ENCODE results near the gene CKAP2L. TPM values are rescaled to one million over a fixed set of nuclear protein-coding genes. Genes with fewer than 3 reads are reported as not detected.

The CKAP2L gene
- polyA plus RNA-seq, 1 donor from 2014 or later, result 0.78 TPM

DNA sequence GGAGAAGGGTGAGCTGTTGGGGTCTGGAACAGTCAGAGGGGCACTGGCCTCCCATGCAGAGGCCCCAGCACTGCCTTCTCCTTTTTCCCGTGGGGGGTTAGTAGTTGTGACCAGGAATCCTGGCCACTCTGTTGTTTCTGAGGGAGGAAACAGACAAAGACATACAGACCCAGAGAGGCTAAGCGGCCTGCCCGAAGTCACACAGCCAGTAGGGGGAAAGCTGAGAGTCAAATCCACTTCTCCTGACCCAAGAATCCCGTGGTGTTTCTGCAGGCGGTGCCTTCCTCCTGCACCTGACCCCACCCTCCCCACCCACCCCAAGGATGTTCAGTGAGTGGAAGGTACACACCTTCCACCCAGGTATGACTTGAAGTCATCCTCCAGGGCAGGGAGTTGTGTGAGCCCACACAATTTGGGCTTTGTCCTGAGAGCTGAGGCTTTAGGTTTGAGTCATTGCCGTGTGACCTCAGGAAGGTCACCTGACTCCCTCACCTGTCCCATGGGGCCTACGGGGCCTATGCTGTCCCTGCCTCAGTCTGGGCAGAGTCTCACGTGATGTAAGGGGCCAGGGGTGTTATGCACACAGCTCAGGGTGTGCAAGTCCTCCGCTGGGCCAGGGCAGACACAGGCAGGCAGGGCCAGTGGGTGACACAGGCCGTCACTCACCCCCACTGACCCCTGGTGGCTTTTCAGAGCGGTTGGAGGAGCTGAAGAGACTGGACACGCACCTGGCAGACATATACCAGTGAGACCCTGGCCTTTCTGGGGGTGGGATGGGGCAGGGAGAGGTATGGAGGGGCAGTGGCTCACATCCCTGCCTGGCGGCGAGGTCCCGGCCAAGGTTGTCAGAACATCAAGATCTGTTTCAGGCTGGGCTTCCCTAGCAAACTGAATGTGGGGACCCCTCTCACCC, 38.6 kb downstream of the CKAP2L start:
- Histone ChIP-seq H3K4me3 (ENCODE audit: low read length) (no peak overlapping the region), H3K9me2 (ENCODE audit: insufficient read depth, low read length) (no peaks in the 10 kb centered on the region), H3K9ac (ENCODE audit: low read length) (no peak overlapping the region), H2AFZ (ENCODE audit: low read depth, low read length) (no peak overlapping the region), H3F3A (ENCODE audit: insufficient read depth, low read length, poor library complexity, severe bottlenecking) (no peaks in the 10 kb centered on the region), H3K27me3 (ENCODE audit: insufficient read depth, low read depth, low read length) (no peaks in the 10 kb centered on the region), H3K79me2 (replicated peaks; ENCODE audit: insufficient read depth, low read length) (no peaks in the 10 kb centered on the region), H3K27ac (ENCODE audit: low read length) (no peak overlapping the region), H3K9me3 (ENCODE audit: low read length) (no peaks in the 10 kb centered on the region), H3K36me3 (ENCODE audit: insufficient read depth, low read length) (no peaks in the 10 kb centered on the region), H4K20me1 (ENCODE audit: insufficient read depth) (no peaks in the 10 kb centered on the region), H3K4me2 (ENCODE audit: low read length) (no peak overlapping the region)
- no peak for TF ChIP-seq TAF1 (IDR thresholded peaks at IDR 0.05; ENCODE audit: low read depth)
- no peak for TF ChIP-seq POLR2AphosphoS5 (IDR thresholded peaks at IDR 0.05)
- TF ChIP-seq EZH2 (IDR thresholded peaks at IDR 0.05; ENCODE audit: borderline replicate concordance, insufficient read depth, low read length, poor library complexity, severe bottlenecking), result no peak
- TF ChIP-seq, protein P1, sequence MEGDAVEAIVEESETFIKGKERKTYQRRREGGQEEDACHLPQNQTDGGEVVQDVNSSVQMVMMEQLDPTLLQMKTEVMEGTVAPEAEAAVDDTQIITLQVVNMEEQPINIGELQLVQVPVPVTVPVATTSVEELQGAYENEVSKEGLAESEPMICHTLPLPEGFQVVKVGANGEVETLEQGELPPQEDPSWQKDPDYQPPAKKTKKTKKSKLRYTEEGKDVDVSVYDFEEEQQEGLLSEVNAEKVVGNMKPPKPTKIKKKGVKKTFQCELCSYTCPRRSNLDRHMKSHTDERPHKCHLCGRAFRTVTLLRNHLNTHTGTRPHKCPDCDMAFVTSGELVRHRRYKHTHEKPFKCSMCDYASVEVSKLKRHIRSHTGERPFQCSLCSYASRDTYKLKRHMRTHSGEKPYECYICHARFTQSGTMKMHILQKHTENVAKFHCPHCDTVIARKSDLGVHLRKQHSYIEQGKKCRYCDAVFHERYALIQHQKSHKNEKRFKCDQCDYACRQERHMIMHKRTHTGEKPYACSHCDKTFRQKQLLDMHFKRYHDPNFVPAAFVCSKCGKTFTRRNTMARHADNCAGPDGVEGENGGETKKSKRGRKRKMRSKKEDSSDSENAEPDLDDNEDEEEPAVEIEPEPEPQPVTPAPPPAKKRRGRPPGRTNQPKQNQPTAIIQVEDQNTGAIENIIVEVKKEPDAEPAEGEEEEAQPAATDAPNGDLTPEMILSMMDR (IDR thresholded peaks at IDR 0.05; ENCODE audit: poor library complexity, severe bottlenecking), result no peak
- no peak for TF ChIP-seq EP300 (conservative IDR thresholded peaks at IDR 0.05; ENCODE audit: poor library complexity, severe bottlenecking)
- TF ChIP-seq MXI1 (conservative IDR thresholded peaks at IDR 0.05; ENCODE audit: poor library complexity, severe bottlenecking), result no peak
- TF ChIP-seq RAD21 (conservative IDR thresholded peaks at IDR 0.05), result no peak
- no peak for TF ChIP-seq SMC3 (conservative IDR thresholded peaks at IDR 0.05; ENCODE audit: poor library complexity)
- TF ChIP-seq, protein P2, sequence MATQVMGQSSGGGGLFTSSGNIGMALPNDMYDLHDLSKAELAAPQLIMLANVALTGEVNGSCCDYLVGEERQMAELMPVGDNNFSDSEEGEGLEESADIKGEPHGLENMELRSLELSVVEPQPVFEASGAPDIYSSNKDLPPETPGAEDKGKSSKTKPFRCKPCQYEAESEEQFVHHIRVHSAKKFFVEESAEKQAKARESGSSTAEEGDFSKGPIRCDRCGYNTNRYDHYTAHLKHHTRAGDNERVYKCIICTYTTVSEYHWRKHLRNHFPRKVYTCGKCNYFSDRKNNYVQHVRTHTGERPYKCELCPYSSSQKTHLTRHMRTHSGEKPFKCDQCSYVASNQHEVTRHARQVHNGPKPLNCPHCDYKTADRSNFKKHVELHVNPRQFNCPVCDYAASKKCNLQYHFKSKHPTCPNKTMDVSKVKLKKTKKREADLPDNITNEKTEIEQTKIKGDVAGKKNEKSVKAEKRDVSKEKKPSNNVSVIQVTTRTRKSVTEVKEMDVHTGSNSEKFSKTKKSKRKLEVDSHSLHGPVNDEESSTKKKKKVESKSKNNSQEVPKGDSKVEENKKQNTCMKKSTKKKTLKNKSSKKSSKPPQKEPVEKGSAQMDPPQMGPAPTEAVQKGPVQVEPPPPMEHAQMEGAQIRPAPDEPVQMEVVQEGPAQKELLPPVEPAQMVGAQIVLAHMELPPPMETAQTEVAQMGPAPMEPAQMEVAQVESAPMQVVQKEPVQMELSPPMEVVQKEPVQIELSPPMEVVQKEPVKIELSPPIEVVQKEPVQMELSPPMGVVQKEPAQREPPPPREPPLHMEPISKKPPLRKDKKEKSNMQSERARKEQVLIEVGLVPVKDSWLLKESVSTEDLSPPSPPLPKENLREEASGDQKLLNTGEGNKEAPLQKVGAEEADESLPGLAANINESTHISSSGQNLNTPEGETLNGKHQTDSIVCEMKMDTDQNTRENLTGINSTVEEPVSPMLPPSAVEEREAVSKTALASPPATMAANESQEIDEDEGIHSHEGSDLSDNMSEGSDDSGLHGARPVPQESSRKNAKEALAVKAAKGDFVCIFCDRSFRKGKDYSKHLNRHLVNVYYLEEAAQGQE (IDR thresholded peaks at IDR 0.05; ENCODE audit: borderline replicate concordance), result no peak

DNA sequence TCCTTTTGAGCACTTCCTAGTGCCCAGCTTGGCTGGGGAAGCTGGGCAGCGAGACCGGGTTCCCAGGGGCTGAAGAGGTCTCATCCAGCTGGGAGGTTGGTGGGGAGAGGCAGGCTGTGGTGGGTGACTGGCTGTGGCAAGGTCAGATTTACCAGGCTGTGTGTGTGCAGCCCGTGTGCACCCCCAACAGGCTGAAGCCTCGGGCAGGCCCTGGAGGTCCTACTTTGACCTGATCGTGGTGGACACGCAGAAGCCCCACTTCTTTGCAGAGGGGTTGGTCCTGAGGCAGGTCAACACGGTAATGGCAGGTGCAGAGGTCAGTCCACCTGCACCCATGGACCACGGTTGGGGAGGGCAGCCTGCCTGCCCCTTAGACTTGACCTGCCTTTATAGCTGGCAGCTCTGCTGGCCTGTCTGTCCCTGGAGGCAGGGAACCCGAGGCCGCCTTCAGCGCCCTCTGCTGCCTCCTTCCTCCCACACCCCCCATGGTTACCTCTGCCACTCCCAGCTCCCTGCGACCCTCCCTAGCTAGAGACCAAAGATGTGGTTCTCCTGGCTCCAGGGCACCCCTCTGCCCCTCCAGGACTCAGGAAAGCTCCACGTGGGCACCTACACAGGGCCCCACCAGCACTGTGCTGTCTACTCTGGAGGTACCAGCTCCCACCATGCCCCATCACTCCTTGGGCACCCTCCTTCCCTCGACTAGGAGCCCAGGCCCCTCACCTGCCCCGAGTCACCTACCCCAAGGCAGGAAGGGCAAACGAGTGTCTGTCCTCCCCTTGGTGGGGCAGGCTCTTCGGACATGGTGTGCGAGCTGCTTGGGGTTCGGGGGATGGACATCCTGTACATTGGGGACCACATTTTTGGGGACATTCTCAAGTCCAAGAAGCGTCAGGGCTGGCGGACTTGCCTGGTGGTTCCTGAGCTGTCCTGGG, 39.6 kb downstream of the CKAP2L start:
- Histone ChIP-seq H3K9me2 (ENCODE audit: insufficient read depth, low read length) (no peaks in the 10 kb centered on the region), H3K9ac (ENCODE audit: low read length) (no peak overlapping the region), H3K79me2 (replicated peaks; ENCODE audit: insufficient read depth, low read length) (no peaks in the 10 kb centered on the region), H3K27me3 (ENCODE audit: insufficient read depth, low read depth, low read length) (no peaks in the 10 kb centered on the region), H3K9me3 (ENCODE audit: low read length) (no peaks in the 10 kb centered on the region), H4K20me1 (ENCODE audit: insufficient read depth) (no peaks in the 10 kb centered on the region), H2AFZ (ENCODE audit: low read depth, low read length) (no peak overlapping the region), H3F3A (ENCODE audit: insufficient read depth, low read length, poor library complexity, severe bottlenecking) (no peaks in the 10 kb centered on the region), H3K36me3 (ENCODE audit: insufficient read depth, low read length) (no peaks in the 10 kb centered on the region), H3K27ac (ENCODE audit: low read length) (no peak overlapping the region), H3K4me2 (ENCODE audit: low read length) (no peak overlapping the region), H3K4me3 (ENCODE audit: low read length) (no peak overlapping the region)
- no peak for TF ChIP-seq TAF1 (IDR thresholded peaks at IDR 0.05; ENCODE audit: low read depth)
- no peak for TF ChIP-seq MXI1 (conservative IDR thresholded peaks at IDR 0.05; ENCODE audit: poor library complexity, severe bottlenecking)
